PC-9 (cell line): ENCODE data around the gene RIPOR3. TPM values are rescaled to one million over a fixed set of nuclear protein-coding genes. Genes with fewer than 3 reads are reported as not detected.
"Not testable (repeated sequence)": the region's sequence is repeated elsewhere in the genome, so short reads cannot be mapped to it uniquely, and the experiment has no call there.

Experiments
- BruUV-seq: library from RNA; stranded (reverse); fragments of 400-500 nt; replicated peaks from 2 replicates; lab custom pipeline; 2021; lab: Mats Ljungman, UMichigan
- CTCF ChIA-PET: fragments of 300-600 bp; sonication (Branson Sonifier 250); formaldehyde crosslinking; loops from one replicate; lab custom pipeline; 2022; ENCODE audit warnings: antibody characterized with exemption; lab: Charles Lee
- POLR2A ChIA-PET: fragments of 300-600 bp; sonication (Branson Sonifier 250); formaldehyde crosslinking; loops from one replicate; lab custom pipeline; 2022; ENCODE audit warnings: antibody characterized with exemption; ENCODE audit not compliant: unreplicated experiment; lab: Charles Lee
- DNase-seq, 2 experiments: peaks; one replicate each; pipeline versions ENCODE4 v3.0.0 to v3.0.0-alpha.2; 2015 to 2022; ENCODE audit warnings: mixed read lengths in 1 of 2
- H2AFZ ChIP-seq: fragments of 200-600 bp; sonication (generic); 2 replicates; pipeline ENCODE4 v1.8.1; 2017; ENCODE audit warnings: antibody characterized with exemption
- H3F3A ChIP-seq: fragments of 200-600 bp; sonication (generic); 2 replicates; pipeline ENCODE4 v1.8.1; 2017; ENCODE audit warnings: antibody characterized with exemption, mild to moderate bottlenecking, low read depth; ENCODE audit not compliant: insufficient read depth
- H3K27ac ChIP-seq: fragments of 200-600 bp; sonication (generic); 2 replicates; pipeline ENCODE4 v1.6.1; 2016; ENCODE audit warnings: mixed run types
- H3K27me3 ChIP-seq: fragments of 200-600 bp; sonication (generic); 2 replicates; pipeline ENCODE4 v1.6.1; 2016; ENCODE audit warnings: low read depth, mixed run types; ENCODE audit not compliant: insufficient read depth
- H3K36me3 ChIP-seq: fragments of 200-600 bp; sonication (generic); 2 replicates; pipeline ENCODE4 v1.6.1; 2016; ENCODE audit warnings: low read depth, mixed run types
- H3K4me1 ChIP-seq: fragments of 200-600 bp; sonication (generic); replicated peaks from 2 replicates; pipeline ENCODE4 v1.6.1; 2016; ENCODE audit warnings: mixed run types; ENCODE audit not compliant: insufficient read depth
- H3K4me2 ChIP-seq: fragments of 200-600 bp; sonication (generic); 2 replicates; pipeline ENCODE4 v1.6.1; 2017; ENCODE audit warnings: mixed run types
- H3K4me3 ChIP-seq: fragments of 200-600 bp; sonication (generic); 2 replicates; pipeline ENCODE4 v1.6.1; 2016; ENCODE audit warnings: mixed run types
- H3K79me2 ChIP-seq: fragments of 200-600 bp; sonication (generic); 2 replicates; pipeline ENCODE4 v1.6.1; 2017; ENCODE audit warnings: low read depth, mixed run types
- H3K9me2 ChIP-seq: fragments of 200-600 bp; sonication (generic); 2 replicates; pipeline ENCODE4 v1.8.1; 2017; ENCODE audit warnings: mild to moderate bottlenecking; ENCODE audit not compliant: insufficient read depth
- H3K9me3 ChIP-seq: fragments of 200-600 bp; sonication (generic); 2 replicates; pipeline ENCODE4 v1.8.1; 2016; ENCODE audit warnings: low read depth; ENCODE audit not compliant: insufficient read depth
- H4K20me1 ChIP-seq: fragments of 200-600 bp; sonication (generic); 2 replicates; pipeline ENCODE4 v1.8.1; 2017; ENCODE audit not compliant: insufficient read depth
- EZH2 ChIP-seq: fragments of 200-600 bp; sonication (generic); IDR thresholded peaks from 2 replicates; pipeline ENCODE4 v1.8.0; 2017; ENCODE audit warnings: antibody characterized with exemption, low read depth
- intact Hi-C: fragments of 100-400 bp; cut with micrococcal nuclease; formaldehyde crosslinking; loops from one replicate; pipeline ENCODE4 v1.10.0; 2022; ENCODE audit not compliant: unreplicated experiment
- total RNA-seq: library from RNA; stranded (reverse); gene quantifications from 2 replicates; pipeline ENCODE4 v1.2.3, GENCODE V29; 2021
- TF ChIP-seq, protein P1 (sequence below): fragments of 200-600 bp; sonication (generic); conservative IDR thresholded peaks from 2 replicates; pipeline ENCODE4 v1.6.1; 2017; ENCODE audit warnings: mixed run types, antibody characterized with exemption, mild to moderate bottlenecking, moderate library complexity

RIPOR3 gene
- total RNA-seq, 1 experiment from 2014 or later: 6.3 TPM

- Histone ChIP-seq H3K4me2 (peak overlapping the region; percentile 72), H3K36me3 (peaks cover 9% of the 10 kb centered on the region), H3K79me2 (peaks cover 78% of the 10 kb centered on the region), H4K20me1 (no peaks in the 10 kb centered on the region), H3K27me3 (no peaks in the 10 kb centered on the region), H3K27ac (peak overlapping the region; percentile 94), H3K9me2 (no peaks in the 10 kb centered on the region), H3K4me1 (peaks cover 54% of the 10 kb centered on the region), H3K4me3 (peak overlapping the region; percentile 12; the same call in 1 of the 2 replicates), H3F3A (peaks cover 43% of the 10 kb centered on the region), H3K9me3 (no peaks in the 10 kb centered on the region; the same call in 1 of the 2 replicates), H2AFZ (no peak overlapping the region)
- intact Hi-C loops: loop anchor here (1.0 to 5.0 kb wide), 3 partner anchors 17 to 49 kb away; partner anchors contain the start of gene PTPN1
- BruUV-seq: TSS peak; percentile 93
- TF ChIP-seq, protein P1, sequence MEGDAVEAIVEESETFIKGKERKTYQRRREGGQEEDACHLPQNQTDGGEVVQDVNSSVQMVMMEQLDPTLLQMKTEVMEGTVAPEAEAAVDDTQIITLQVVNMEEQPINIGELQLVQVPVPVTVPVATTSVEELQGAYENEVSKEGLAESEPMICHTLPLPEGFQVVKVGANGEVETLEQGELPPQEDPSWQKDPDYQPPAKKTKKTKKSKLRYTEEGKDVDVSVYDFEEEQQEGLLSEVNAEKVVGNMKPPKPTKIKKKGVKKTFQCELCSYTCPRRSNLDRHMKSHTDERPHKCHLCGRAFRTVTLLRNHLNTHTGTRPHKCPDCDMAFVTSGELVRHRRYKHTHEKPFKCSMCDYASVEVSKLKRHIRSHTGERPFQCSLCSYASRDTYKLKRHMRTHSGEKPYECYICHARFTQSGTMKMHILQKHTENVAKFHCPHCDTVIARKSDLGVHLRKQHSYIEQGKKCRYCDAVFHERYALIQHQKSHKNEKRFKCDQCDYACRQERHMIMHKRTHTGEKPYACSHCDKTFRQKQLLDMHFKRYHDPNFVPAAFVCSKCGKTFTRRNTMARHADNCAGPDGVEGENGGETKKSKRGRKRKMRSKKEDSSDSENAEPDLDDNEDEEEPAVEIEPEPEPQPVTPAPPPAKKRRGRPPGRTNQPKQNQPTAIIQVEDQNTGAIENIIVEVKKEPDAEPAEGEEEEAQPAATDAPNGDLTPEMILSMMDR: no peak
- no peak for TF ChIP-seq EZH2
- CTCF ChIA-PET: interaction anchor here (0.6 to 1.4 kb wide), 4 partner anchors 20 to 498 kb away, joined by 3 to 4 read pairs (median 3); no protein-coding TSS in a partner anchor
- no peak for DNase-seq
- POLR2A ChIA-PET: interaction anchor here (0.6 to 0.8 kb wide), 2 partner anchors 35 to 436 kb away, joined by 5 to 8 read pairs; no protein-coding TSS in a partner anchor
These were observed 149.7 kb downstream of the RIPOR3 start for GRCh38 chr20:50541606-50542041.

DNA sequence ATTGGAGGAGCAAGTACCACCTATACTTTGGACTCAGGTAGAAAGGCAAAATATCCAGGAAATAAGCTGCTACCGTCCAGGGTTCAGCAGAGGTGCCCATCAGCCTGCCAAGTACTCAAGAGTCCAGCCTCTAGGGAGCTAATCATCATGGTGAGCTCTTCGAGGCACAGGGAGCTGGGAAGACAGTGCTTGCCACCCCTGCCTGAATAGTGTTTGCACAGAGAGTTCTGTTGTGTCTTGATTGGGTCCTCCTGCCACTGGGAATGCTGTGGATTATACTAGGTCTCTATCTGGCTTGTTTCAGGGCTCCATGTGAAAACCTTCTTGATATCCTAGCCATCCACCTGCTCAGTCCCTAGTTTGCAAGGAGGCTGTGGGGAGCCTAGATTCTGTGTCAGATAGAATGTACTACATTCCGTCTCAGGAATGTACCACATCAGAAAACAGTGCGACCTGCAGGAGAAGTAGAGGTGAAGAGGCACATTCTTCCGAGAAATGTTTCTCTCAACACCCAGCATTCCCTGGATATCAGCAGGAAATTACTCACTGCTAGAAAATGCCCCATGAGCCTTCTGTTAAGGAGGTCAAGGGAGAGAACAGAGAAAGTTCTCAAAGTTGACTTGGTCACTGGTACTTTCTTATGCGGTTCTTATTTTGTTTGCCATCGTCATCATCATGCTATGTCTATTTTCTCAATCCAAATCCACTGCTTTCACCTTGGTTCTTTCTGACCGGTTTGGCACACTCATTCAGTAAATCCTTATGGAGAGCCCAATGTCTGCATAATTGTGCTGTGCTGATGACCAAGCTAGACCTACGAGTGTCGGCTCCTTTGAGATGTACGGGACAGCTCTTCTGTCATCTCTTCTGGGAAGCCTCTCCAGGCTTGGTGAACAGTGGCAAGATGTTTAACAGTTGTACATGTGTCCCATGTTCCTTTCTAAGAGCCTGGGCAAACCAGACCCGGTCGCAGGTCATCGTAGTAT, 150.4 kb downstream of the RIPOR3 start:
- peak overlapping the region; percentile 72 for H3K4me2 ChIP-seq
- H3K4me3 ChIP-seq: peak overlapping the region; percentile 27; the same call in 1 of the 2 replicates
- TF ChIP-seq, protein P1: no peak; the same call in 1 of the 2 replicates
- CTCF ChIA-PET: interaction anchor here (0.6 to 1.4 kb wide), 3 partner anchors 21 to 497 kb away, joined by 3 to 10 read pairs (median 4); no protein-coding TSS in a partner anchor
- H3F3A ChIP-seq: peaks cover 43% of the 10 kb centered on the region
- POLR2A ChIA-PET: interaction anchor here (0.6 to 0.8 kb wide), 5 partner anchors 29 to 375 kb away, joined by 3 to 5 read pairs (median 3); no protein-coding TSS in a partner anchor
- no peaks in the 10 kb centered on the region for H3K9me2 ChIP-seq
- 0 out of 2 replicates have a peak overlapping the region, but pooled peaks have one; percentile 0 for H2AFZ ChIP-seq
- intact Hi-C loops: loop anchor here (1.0 to 5.0 kb wide), 3 partner anchors 17 to 49 kb away; partner anchors contain the start of gene PTPN1
- no peaks in the 10 kb centered on the region for H4K20me1 ChIP-seq
- peaks cover 54% of the 10 kb centered on the region for H3K4me1 ChIP-seq
- BruUV-seq: TSS peak; percentile 98
- H3K79me2 ChIP-seq: peaks cover 80% of the 10 kb centered on the region
- DNase-seq: peak; percentile 79 to 99
- peak overlapping the region; percentile 94 for H3K27ac ChIP-seq
- H3K9me3 ChIP-seq: no peaks in the 10 kb centered on the region; the same call in 1 of the 2 replicates
- peaks cover 9% of the 10 kb centered on the region for H3K36me3 ChIP-seq
- H3K27me3 ChIP-seq: no peaks in the 10 kb centered on the region

DNA sequence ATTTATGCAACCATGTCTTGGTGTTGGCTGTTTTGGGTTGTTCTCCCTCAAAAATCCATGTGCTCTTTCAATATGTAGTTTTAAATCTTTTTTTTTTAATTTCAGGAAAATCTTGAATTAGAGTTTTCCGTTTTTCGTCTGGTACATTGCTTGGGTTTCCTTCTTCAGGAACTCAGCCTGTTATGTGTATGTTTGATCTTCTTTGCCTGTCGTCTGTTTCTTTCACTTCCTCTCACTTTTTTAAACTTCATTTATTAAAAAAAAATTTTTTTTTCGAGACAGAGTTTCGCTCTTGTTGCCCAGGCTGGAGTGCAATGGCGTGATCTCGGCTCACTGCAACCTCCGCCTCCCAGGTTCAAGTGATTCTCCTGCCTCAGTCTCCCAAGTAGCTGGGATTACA, 151.5 kb downstream of the RIPOR3 start:
- H3K27me3 ChIP-seq, POLR2A ChIA-PET, BruUV-seq, H4K20me1 ChIP-seq, H3K9me3 ChIP-seq, DNase-seq, H3K4me3 ChIP-seq, H3K9me2 ChIP-seq, H3K36me3 ChIP-seq, H2AFZ ChIP-seq: not testable (repeated sequence)
- Histone ChIP-seq H3F3A (peaks cover 43% of the 10 kb centered on the region), H3K4me2 (peak overlapping the region; percentile 72; the same call in 1 of the 2 replicates), H3K79me2 (peaks cover 82% of the 10 kb centered on the region), H3K4me1 (peaks cover 61% of the 10 kb centered on the region), H3K27ac (peak overlapping the region; percentile 94)
- intact Hi-C loops: loop anchor here (5.0 kb wide), 1 partner anchor 47 kb away; no protein-coding TSS in a partner anchor
- CTCF ChIA-PET: interaction anchor here (0.6 to 0.7 kb wide), 2 partner anchors 11 to 388 kb away, joined by 3 to 13 read pairs; no protein-coding TSS in a partner anchor
